Central memory CD4-positive, alpha-beta T cell (primary cell): ENCODE results near the gene ATP1B4.

Experiments
- DNase-seq: peaks from one replicate; pipeline ENCODE4 v3.0.0; 2022

The ATP1B4 gene

GRCh38 chrX:120377179-120377578, 15.3 kb downstream of the ATP1B4 start:
- DNase-seq: no peak

DNA sequence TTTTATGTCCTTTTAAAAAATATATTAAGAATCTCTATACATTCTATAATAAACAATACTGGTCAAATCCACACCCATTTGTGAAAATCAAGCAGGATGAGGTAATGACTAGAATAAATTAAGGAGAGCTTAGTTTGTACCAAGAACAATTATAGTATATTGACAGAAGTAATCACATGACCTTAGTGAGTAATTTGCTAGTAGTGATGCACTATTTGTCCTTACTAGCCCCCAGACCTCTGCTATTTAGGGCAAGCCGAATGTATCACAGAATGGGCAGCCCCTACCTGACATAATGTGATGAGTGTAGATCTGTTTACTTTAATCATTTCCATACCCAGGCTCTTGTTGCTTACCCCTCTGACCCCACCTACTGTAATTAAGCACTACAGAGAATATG, 15.8 kb downstream of the ATP1B4 start:
- DNase-seq: no peak

GRCh38 chrX:120378570-120378969, 16.7 kb downstream of the ATP1B4 start:
- DNase-seq: no peak

- no peak for DNase-seq
Measured at GRCh38 chrX:120379937-120380681, 18.2 kb downstream of the ATP1B4 start.

DNA sequence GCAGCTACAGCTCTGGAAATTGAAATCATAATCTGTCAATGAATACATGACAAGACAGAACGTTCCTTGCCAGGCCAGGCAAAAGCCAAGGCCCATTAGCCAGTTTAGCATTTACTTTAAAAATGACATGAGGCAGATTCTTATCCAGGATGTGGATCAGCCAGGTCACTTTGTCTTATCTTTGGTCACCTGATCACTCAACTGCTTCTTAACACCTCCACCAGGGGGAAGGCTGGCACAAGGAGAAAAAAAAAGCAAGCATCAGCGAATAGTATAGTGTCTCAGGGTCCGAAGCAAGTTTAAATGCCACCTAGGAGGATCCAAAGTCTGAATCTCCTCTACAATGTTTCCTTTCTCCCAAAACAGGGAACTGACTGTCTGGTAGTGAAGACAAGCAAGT, 18.8 kb downstream of the ATP1B4 start:
- peak; percentile 41 for DNase-seq

GRCh38 chrX:120401301-120401700, 39.4 kb downstream of the ATP1B4 start:
- DNase-seq: no peak

GRCh38 chrX:120402369-120402768, 40.5 kb downstream of the ATP1B4 start:
- DNase-seq: no peak

DNA sequence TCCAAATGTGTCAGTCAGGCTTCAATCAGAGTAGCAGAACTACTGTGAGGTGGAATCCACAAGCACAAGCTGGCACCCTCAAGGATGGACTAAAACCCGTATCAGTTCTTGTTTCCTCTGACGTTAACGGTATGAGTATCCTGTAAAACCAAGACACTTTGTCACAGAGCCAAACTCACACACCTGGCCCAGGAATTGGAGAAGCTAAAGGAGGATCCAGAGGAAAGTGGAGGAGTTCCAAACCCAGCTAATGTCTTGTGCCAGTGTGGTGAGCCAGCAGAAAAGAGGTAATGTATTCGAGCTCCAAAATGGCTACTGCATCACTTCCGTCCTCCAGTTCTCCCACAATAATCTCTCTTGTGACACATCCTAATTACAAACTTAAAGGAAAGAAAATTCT, 44.7 kb downstream of the ATP1B4 start:
- DNase-seq: no peak

DNA sequence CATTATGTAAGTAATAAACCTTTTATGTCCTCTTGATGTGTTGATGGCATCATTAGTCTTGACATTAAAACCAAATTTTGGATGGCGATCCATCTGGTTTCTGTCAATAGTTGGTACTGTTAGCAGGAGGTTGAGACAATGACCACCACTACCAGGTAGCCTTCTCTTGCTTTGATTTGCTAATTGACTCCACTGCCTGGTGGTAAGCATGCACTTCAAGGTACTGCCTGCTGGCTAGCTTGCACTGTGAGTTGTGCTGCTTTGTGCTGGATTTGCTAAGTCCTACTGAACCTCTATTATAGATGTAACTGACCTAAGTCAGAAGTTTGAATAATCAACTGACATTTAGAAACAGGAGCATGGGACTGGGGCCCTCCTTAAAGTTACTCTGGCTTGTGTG, 46.3 kb downstream of the ATP1B4 start:
- DNase-seq: no peak

DNA sequence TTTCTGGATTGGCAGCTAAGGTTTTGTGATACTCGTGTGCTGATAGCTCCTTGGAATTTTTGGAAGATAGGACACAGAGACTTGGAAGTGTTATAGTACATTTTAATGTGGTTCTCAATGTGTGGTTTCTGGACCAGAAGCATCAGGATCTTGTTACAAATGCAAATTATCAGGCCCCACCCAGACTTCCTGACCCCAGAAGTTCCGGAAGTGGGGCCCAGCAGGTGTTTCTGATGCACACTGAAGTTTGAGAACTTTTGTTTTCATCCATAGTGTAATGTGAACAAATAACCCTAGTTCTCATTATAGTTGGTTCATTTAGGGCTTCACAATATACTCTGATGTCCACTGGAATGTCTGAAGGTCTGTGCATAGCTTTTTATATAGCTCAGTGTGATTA, 57.6 kb downstream of the ATP1B4 start:
- DNase-seq: peak; percentile 2

DNA sequence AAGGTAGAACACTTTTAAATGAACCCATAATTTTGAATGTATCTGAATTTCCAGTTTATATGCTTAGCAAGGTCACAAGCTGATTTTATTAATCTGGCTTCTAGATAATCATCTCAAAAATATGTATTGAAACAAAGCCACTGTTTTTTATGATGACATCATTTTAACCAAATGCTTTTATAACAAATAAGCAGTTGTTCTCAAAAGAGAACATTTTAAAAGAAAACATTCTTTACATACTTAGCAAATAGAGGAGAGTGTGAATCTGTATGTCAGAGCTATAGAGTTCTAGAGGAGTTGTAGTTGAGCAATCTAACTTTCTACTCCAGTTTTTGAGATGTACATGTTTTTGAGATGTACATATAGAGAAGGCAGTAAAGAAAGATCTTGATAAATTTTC, 64.7 kb downstream of the ATP1B4 start:
- no peak for DNase-seq

DNA sequence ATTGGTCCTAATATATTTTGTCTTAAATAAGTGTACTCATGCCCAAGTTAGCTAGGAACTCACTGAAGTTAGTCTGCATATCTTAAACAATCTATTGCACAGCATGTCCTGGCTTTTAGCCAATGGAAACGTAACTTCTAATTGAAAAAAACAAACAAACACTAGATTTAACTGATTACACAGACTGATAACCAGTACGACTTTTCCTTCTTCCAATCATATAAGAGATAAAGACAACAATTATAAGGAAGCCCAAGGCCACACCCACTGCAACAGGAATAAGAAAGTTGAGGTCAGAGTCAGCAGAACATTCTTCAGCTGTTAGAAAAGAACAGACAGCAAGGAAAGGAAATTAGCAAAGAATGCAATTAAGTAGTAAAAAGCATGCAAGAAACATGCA, 66.4 kb downstream of the ATP1B4 start:
- no peak for DNase-seq

DNA sequence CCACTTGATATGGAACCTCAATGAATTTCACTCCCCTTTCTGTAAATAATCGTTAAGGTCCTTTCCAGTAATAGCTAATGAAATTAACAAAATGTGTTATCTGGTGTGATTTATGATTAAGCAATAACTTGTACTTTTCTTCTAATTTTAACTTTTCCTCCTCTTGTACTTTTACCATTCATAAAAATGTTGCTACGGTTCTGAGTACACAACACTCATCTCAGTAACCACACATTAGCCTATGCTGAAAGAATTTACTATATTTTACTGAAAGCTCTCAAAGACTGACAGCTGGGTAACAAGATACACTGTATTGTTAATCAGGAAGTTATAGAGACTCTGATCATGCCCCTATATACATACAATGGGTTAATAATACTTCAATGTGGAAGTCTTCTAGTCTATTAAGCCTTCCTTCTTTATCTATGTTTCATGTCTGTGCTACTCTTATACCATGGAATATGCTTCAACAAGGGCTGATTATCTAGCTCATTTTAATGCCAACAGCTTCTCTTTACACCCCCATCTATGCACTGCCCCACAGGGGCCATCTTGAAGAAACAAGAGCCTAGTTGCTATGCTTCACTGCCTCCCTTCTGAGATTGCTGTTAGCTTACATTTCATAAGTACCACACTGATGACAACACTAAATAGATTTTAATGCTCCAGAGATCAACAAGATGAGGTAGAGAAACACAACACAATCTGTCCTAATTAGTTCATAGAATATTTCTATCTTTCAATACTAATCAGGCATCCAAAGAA, 68.1 kb downstream of the ATP1B4 start:
- no peak for DNase-seq
